Hepatocyte (in vitro differentiated cells): Measurements from ENCODE around the gene NEDD4L.

Experiments
- EZH2 ChIP-seq: fragments of 200-600 bp; sonication (generic); IDR thresholded peaks from 2 replicates; pipeline ENCODE4 v1.6.1; 2016; ENCODE audit warnings: antibody characterized with exemption, mild to moderate bottlenecking, borderline replicate concordance
- EZH2phosphoT487 ChIP-seq: fragments of 200-600 bp; sonication (generic); IDR thresholded peaks from one replicate; pipeline ENCODE4 v1.6.1; 2018; ENCODE audit warnings: antibody characterized with exemption, mild to moderate bottlenecking, low read depth, moderate library complexity; ENCODE audit not compliant: unreplicated experiment, severe bottlenecking
- TF ChIP-seq, protein P1 (sequence below): fragments of 200-600 bp; sonication (generic); IDR thresholded peaks from 2 replicates; pipeline ENCODE4 v1.5.1; 2016; ENCODE audit warnings: antibody characterized with exemption, mild to moderate bottlenecking; ENCODE audit not compliant: poor library complexity

DNA sequence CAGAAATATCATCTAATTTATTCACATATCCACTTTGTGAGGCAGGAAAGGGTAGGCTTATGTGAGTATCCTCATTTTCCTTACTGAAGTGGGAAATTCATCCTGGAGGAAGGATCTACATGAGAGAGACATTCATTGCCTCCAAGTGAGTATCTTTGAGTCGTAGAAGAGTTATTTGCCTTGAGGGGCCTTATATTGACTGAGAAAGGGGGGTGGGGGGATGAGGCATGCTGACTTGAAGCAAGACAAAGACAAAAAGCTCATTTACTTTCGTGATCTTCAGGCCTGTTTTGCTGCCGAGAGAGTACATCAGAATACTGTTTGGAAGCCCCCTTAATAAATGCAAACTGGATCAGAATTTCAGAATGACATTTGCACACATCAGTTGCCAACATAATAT lies 17.6 kb upstream of the NEDD4L start:
- TF ChIP-seq, protein P1, sequence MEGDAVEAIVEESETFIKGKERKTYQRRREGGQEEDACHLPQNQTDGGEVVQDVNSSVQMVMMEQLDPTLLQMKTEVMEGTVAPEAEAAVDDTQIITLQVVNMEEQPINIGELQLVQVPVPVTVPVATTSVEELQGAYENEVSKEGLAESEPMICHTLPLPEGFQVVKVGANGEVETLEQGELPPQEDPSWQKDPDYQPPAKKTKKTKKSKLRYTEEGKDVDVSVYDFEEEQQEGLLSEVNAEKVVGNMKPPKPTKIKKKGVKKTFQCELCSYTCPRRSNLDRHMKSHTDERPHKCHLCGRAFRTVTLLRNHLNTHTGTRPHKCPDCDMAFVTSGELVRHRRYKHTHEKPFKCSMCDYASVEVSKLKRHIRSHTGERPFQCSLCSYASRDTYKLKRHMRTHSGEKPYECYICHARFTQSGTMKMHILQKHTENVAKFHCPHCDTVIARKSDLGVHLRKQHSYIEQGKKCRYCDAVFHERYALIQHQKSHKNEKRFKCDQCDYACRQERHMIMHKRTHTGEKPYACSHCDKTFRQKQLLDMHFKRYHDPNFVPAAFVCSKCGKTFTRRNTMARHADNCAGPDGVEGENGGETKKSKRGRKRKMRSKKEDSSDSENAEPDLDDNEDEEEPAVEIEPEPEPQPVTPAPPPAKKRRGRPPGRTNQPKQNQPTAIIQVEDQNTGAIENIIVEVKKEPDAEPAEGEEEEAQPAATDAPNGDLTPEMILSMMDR: no peak
- TF ChIP-seq EZH2phosphoT487 (no peak), EZH2 (no peak)
